ENCODE results near the gene CASZ1.

The CASZ1 gene

GRCh38 chr1:10628685-10629084 lies 167.8 kb downstream of the CASZ1 start:
- TF ChIP-seq CTCF (IDR thresholded peaks at IDR 0.05; ENCODE audit: low read depth, low read length), result no peak
- H3K4me3 ChIP-seq (ENCODE audit: low read depth, low read length), result no peak overlapping the region

GRCh38 chr1:10626791-10627410 lies 169.5 kb downstream of the CASZ1 start:
- TF ChIP-seq CTCF (IDR thresholded peaks at IDR 0.05; ENCODE audit: low read depth, low read length), result no peak
- no peak overlapping the region for H3K4me3 ChIP-seq (ENCODE audit: low read depth, low read length)

GRCh38 chr1:10626131-10626731 lies 170.2 kb downstream of the CASZ1 start:
- no peak overlapping the region for H3K4me3 ChIP-seq (ENCODE audit: low read depth, low read length)
- no peak for TF ChIP-seq CTCF (IDR thresholded peaks at IDR 0.05; ENCODE audit: low read depth, low read length)

- no peak for TF ChIP-seq CTCF (IDR thresholded peaks at IDR 0.05; ENCODE audit: low read depth, low read length)
Measured at GRCh38 chr1:10625554-10625953, 170.9 kb downstream of the CASZ1 start.

GRCh38 chr1:10625076-10625475 lies 171.4 kb downstream of the CASZ1 start:
- no peak overlapping the region for H3K4me3 ChIP-seq (ENCODE audit: low read depth, low read length)
- TF ChIP-seq CTCF (IDR thresholded peaks at IDR 0.05; ENCODE audit: low read depth, low read length), result no peak

More at GRCh38 chr1:10625554-10625953, 170.9 kb downstream of the CASZ1 start:
- no peak overlapping the region for H3K4me3 ChIP-seq (ENCODE audit: low read depth, low read length)

GRCh38 chr1:10624256-10625050 lies 172.0 kb downstream of the CASZ1 start:
- H3K4me3 ChIP-seq (ENCODE audit: low read depth, low read length), result no peak overlapping the region
- no peak for TF ChIP-seq CTCF (IDR thresholded peaks at IDR 0.05; ENCODE audit: low read depth, low read length)

DNA sequence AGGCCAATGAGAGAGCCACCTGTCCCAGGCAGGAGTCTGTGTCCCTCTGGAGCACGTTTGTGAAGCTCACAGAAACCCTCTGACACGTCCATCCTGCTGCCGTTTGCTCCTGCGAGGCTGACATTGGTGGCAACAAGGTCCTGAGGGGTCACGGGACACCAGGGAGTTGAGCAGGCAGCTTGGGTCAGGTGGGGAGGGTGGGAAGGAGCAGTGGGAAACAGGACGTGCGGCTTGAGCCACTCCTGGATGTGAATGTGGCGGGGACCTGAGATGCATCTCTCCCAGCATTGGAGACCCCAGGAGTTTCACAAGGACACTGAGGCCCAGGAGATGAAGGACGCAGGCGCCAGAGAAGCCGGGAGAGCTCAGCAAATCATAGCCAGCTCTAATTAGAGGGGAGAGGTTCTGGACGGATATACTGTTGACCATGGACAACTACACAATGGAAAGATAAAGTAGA lies 172.7 kb downstream of the CASZ1 start:
- H3K4me3 ChIP-seq (ENCODE audit: low read depth, low read length), result no peak overlapping the region
- TF ChIP-seq CTCF (IDR thresholded peaks at IDR 0.05; ENCODE audit: low read depth, low read length), result no peak
